ENCODE results near the gene DMD. TPM values are rescaled to one million over a fixed set of nuclear protein-coding genes. Genes with fewer than 3 reads are reported as not detected.

DMD gene
- total and polyA plus RNA-seq, 2 of the 13 experiments (the other 11 are each of a cell fraction or from before 2014, with no cell fraction given) = 17.6 to 25.9 TPM

- no peak for FAIRE-seq
- 3% methylated on average over 2 of the region's 2 CpGs for WGBS (ENCODE audit: low lambda C conversion rate)
- H3K9me3 ChIP-seq (ENCODE audit: low read length) = no peaks in the 10 kb centered on the region
These were observed 1503.2 kb downstream of the DMD start for GRCh38 chrX:31708116-31708515.

GRCh38 chrX:31706466-31706865 lies 1504.9 kb downstream of the DMD start:
- Histone ChIP-seq H3K4me3 (replicated peaks in 1 of 3; ENCODE audit: insufficient read depth in 1 of 3, low read depth in 2 of 3, low read length in 3 of 3) (no peak overlapping the region), H3K4me1 (ENCODE audit: insufficient read depth, low read length) (no peaks in the 10 kb centered on the region), H3K79me2 (ENCODE audit: insufficient read depth, low read length) (no peaks in the 10 kb centered on the region), H4K20me1 (ENCODE audit: insufficient read depth, low read length) (no peaks in the 10 kb centered on the region), H3K4me2 (ENCODE audit: low read depth, low read length) (no peak overlapping the region), H3K27ac (ENCODE audit: extremely low read length, insufficient read depth, low read length) (no peak overlapping the region), H3K9me3 (ENCODE audit: low read length) (no peaks in the 10 kb centered on the region), H3K9ac (ENCODE audit: insufficient read depth, low read depth, low read length) (no peak overlapping the region), H3K36me3 (replicated peaks in 1 of 2; ENCODE audit: control insufficient read depth in 1 of 2, insufficient read depth in 2 of 2, low read length in 2 of 2) (no peaks in the 10 kb centered on the region), H2AFZ (ENCODE audit: low read length) (no peak overlapping the region), H3K27me3 (ENCODE audit: control insufficient read depth in 1 of 2, insufficient read depth in 2 of 2, low read length in 2 of 2) (no peaks in the 10 kb centered on the region)
- in situ Hi-C loops (cut with HindIII; ENCODE audit: extremely low pct_ligation_motif_present, low pct_unique_long_range_greater_than_20kb) = no loop called here
- ChIA-PET CTCF (ENCODE audit: low intra/inter-chr PET ratio, low total read pairs) (no interaction called here), POLR2A (no interaction called here)
- intact Hi-C loops (cut with micrococcal nuclease; ENCODE audit: unreplicated experiment) = no loop called here
- ATAC-seq = no peak
- DNase-seq (ENCODE audit: low spot score) = no peak
- no TSS peak for BruUV-seq (replicated peaks)
- 18% methylated on average over 4 of the region's 4 CpGs for WGBS (ENCODE audit: low lambda C conversion rate)
- no peak for FAIRE-seq
- TF ChIP-seq DRAP1 (CRISPR knock-in tag; IDR thresholded peaks at IDR 0.05) (no peak), SUZ12 (IDR thresholded peaks at IDR 0.05; ENCODE audit: low read depth, low read length) (no peak), TERF1 (CRISPR knock-in tag; IDR thresholded peaks at IDR 0.05) (no peak), ZNF121 (CRISPR knock-in tag; IDR thresholded peaks at IDR 0.05) (no peak), CERS6 (CRISPR knock-in tag; IDR thresholded peaks at IDR 0.05) (no peak), HDAC6 (IDR thresholded peaks at IDR 0.05; ENCODE audit: low read depth, low read length) (no peak), GMEB2 (CRISPR knock-in tag; IDR thresholded peaks at IDR 0.05; ENCODE audit: low read depth) (no peak), ZNF709 (CRISPR knock-in tag; IDR thresholded peaks at IDR 0.05) (no peak), ZHX1 (CRISPR knock-in tag; IDR thresholded peaks at IDR 0.05; ENCODE audit: low read depth) (no peak)

More at GRCh38 chrX:31708116-31708515, 1503.2 kb downstream of the DMD start:
- Histone ChIP-seq H4K20me1 (ENCODE audit: insufficient read depth, low read length) (no peaks in the 10 kb centered on the region), H3K79me2 (ENCODE audit: insufficient read depth, low read length) (no peaks in the 10 kb centered on the region), H3K27ac (ENCODE audit: extremely low read length, insufficient read depth, low read length) (no peak overlapping the region), H3K36me3 (replicated peaks in 1 of 2; ENCODE audit: control insufficient read depth in 1 of 2, insufficient read depth in 2 of 2, low read length in 2 of 2) (no peaks in the 10 kb centered on the region), H2AFZ (ENCODE audit: low read length) (no peak overlapping the region), H3K27me3 (ENCODE audit: control insufficient read depth in 1 of 2, insufficient read depth in 2 of 2, low read length in 2 of 2) (no peaks in the 10 kb centered on the region), H3K4me1 (ENCODE audit: insufficient read depth, low read length) (no peaks in the 10 kb centered on the region), H3K9ac (ENCODE audit: insufficient read depth, low read depth, low read length) (no peak overlapping the region), H3K4me3 (replicated peaks in 1 of 3; ENCODE audit: insufficient read depth in 1 of 3, low read depth in 2 of 3, low read length in 3 of 3) (no peak overlapping the region), H3K4me2 (ENCODE audit: low read depth, low read length) (no peak overlapping the region)
- TF ChIP-seq ISX (CRISPR knock-in tag; conservative IDR thresholded peaks at IDR 0.05) (no peak), KDM1A (CRISPR knock-in tag; IDR thresholded peaks at IDR 0.05) (no peak), ZNF12 (CRISPR knock-in tag; IDR thresholded peaks at IDR 0.05) (no peak), ZNF10 (CRISPR knock-in tag; IDR thresholded peaks at IDR 0.05; ENCODE audit: borderline replicate concordance, low read depth) (no peak), POLR2AphosphoS5 (IDR thresholded peaks at IDR 0.05; ENCODE audit: low read depth, low read length) (no peak), NAIF1 (CRISPR knock-in tag; IDR thresholded peaks at IDR 0.05; ENCODE audit: borderline replicate concordance) (no peak), PHF20 (CRISPR knock-in tag; IDR thresholded peaks at IDR 0.05) (no peak)
- intact Hi-C loops (cut with micrococcal nuclease; ENCODE audit: unreplicated experiment) = no loop called here
- ATAC-seq (no peak), DNase-seq (ENCODE audit: low spot score) (no peak)
- BruUV-seq (replicated peaks) = no TSS peak
- ChIA-PET CTCF (ENCODE audit: low intra/inter-chr PET ratio, low total read pairs) (no interaction called here), POLR2A (no interaction called here)
- in situ Hi-C loops (cut with HindIII; ENCODE audit: extremely low pct_ligation_motif_present, low pct_unique_long_range_greater_than_20kb) = no loop called here

Data from HepG2 (cell line).